HG03108 (cell line): ENCODE data around the gene RPN2.

ENCODE experiments used
- ATAC-seq: cut with Tn5 transposase; IDR thresholded peaks from one replicate; pipeline ENCODE4 v1.9.1; 2021; ENCODE audit warnings: moderate library complexity; ENCODE audit not compliant: unreplicated experiment

The RPN2 gene

DNA sequence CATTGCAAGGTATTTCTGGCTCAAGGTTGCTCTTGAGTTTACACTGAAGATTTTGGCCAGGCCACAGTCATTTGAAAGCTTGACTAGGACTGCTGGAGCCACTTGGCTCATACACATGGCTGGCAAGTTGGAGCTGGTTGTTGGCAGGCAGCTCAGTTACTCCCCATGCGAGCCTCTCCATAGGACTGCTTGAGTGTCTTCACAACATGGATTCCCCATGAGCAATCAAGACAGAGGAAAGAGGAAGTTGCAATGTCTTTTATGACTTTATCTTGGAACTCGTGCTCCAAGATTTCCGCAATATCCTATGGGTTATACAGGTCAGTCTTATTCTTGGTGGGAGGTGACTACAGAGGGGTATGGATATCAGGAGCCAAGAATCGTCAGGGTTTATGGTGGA is 109.0 kb downstream of the RPN2 start:
- no peak for ATAC-seq

DNA sequence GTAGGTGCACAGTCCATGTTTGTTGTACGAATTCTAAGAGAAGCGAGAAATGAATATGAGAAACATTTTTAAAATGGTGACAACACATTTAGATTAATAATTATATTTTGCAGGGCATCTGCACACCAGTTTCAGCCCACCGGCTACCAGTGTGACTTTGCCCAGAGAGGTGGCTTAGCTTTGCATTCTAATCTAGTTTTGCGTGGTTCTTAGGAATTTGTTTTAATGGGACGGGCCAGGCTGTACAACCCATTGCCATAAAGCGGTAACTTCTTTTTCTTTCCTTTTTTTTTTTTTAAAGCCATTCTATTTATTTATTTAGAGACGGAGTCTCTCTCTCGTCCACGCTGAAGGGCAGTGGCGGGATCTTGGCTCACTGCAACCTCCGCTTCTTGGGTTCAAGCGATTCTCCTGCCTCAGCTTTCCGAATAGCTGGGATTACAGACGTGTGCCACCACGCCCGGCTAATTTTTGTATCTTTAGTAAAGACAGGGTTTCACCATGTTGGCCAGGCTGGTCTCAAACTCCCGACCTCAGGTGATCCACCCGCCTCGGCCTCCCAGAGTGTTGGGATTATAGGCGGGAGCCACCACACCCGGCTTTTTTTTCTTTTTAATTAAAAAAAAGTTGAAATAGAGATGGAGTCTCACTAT is 111.2 kb downstream of the RPN2 start:
- no peak for ATAC-seq
